ENCODE measurements around the gene ALG12. TPM values are rescaled to one million over a fixed set of nuclear protein-coding genes. Genes with fewer than 3 reads are reported as not detected.

The ALG12 gene
- total RNA-seq, 4 donors from 2014 or later = 10.1 to 24.4 (median 18.3) TPM

GRCh38 chr22:49866134-49866533, 52.1 kb downstream of the ALG12 start:
- H3K4me1 ChIP-seq = no peaks in the 10 kb centered on the region
- H3K9me3 ChIP-seq = peaks cover 7 to 21% of the 10 kb centered on the region in 2 donors
- in situ Hi-C loops (cut with MboI; ENCODE audit: low pct_ligation_motif_present in 1 of 4, low pct_unique_long_range_greater_than_20kb in 1 of 4, low sequenced_read_pairs in 3 of 4) (loop anchor here in 1 of 4 donors (25.0 kb wide), 1 partner anchor 96 kb away; the partner anchor contains the start of gene PIM3), intact Hi-C loops (cut with DNase I; ENCODE audit: low total_unique reads) (no loop called here)
- no peak for DNase-seq
- H3K27ac ChIP-seq = no peak overlapping the region
- no peak overlapping the region for H3K4me3 ChIP-seq
- WGBS, 2 donors (ENCODE audit: low coverage in 1 of 2) = 41 to 72% methylated on average over 2 of the region's 2 CpGs
- H3K27me3 ChIP-seq = no peaks in the 10 kb centered on the region
- H3K36me3 ChIP-seq = peaks cover 0 to 6% (median 0%) of the 10 kb centered on the region in 4 donors
- TF ChIP-seq POLR2A (IDR thresholded peaks at IDR 0.05) (no peak), EP300 (IDR thresholded peaks at IDR 0.05; ENCODE audit: low read depth) (no peak), POLR2AphosphoS5 (IDR thresholded peaks at IDR 0.05) (no peak)
- TF ChIP-seq, protein P1, sequence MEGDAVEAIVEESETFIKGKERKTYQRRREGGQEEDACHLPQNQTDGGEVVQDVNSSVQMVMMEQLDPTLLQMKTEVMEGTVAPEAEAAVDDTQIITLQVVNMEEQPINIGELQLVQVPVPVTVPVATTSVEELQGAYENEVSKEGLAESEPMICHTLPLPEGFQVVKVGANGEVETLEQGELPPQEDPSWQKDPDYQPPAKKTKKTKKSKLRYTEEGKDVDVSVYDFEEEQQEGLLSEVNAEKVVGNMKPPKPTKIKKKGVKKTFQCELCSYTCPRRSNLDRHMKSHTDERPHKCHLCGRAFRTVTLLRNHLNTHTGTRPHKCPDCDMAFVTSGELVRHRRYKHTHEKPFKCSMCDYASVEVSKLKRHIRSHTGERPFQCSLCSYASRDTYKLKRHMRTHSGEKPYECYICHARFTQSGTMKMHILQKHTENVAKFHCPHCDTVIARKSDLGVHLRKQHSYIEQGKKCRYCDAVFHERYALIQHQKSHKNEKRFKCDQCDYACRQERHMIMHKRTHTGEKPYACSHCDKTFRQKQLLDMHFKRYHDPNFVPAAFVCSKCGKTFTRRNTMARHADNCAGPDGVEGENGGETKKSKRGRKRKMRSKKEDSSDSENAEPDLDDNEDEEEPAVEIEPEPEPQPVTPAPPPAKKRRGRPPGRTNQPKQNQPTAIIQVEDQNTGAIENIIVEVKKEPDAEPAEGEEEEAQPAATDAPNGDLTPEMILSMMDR (IDR thresholded peaks at IDR 0.05) = no peak

DNA sequence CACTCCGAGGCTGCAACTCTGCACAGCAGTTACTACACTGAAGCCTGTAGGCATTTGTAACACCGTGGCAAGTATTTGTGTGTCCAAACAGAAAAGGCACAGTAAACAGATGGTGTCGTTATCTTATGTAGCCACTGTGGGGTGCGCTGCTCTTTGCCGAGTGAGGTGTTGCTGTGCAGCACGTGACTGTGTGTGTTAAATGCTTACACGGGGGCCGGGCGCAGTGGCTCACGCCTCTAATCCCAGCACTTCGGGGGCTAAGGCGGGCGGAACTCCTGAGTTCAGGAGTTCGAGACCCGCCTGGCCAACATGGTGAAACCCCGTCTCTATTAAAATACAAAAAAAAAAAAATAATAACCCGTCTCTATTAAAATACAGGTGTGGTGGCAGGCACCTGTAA, 53.1 kb downstream of the ALG12 start:
- in situ Hi-C loops (cut with MboI; ENCODE audit: low pct_ligation_motif_present in 1 of 4, low pct_unique_long_range_greater_than_20kb in 1 of 4, low sequenced_read_pairs in 3 of 4) = loop anchor here in 1 of 4 donors (25.0 kb wide), 1 partner anchor 97 kb away; the partner anchor contains the start of gene PIM3
- Histone ChIP-seq H3K36me3 (peaks cover 0 to 6% (median 0%) of the 10 kb centered on the region in 4 donors), H3K9me3 (peaks cover 7 to 21% of the 10 kb centered on the region in 2 donors), H3K27ac (no peak overlapping the region), H3K4me3 (no peak overlapping the region), H3K27me3 (no peaks in the 10 kb centered on the region), H3K4me1 (no peaks in the 10 kb centered on the region)
- TF ChIP-seq POLR2AphosphoS5 (IDR thresholded peaks at IDR 0.05) = no peak
- no peak for TF ChIP-seq POLR2A (IDR thresholded peaks at IDR 0.05)
- TF ChIP-seq EP300 (IDR thresholded peaks at IDR 0.05; ENCODE audit: low read depth) = no peak
- TF ChIP-seq, protein P1 (IDR thresholded peaks at IDR 0.05) = no peak
- 95 to 100% methylated on average over 1 to 17 of the region's 17 CpGs for WGBS, 2 donors (ENCODE audit: low coverage in 1 of 2)
- intact Hi-C loops (cut with DNase I; ENCODE audit: low total_unique reads) = no loop called here
- DNase-seq = peak; percentile 5

GRCh38 chr22:49863931-49864330, 54.3 kb downstream of the ALG12 start:
- no peak overlapping the region for H3K27ac ChIP-seq
- TF ChIP-seq EP300 (IDR thresholded peaks at IDR 0.05; ENCODE audit: low read depth) = no peak
- TF ChIP-seq POLR2A (IDR thresholded peaks at IDR 0.05) = no peak
- TF ChIP-seq, protein P1 (IDR thresholded peaks at IDR 0.05) = no peak
- TF ChIP-seq POLR2AphosphoS5 (IDR thresholded peaks at IDR 0.05) = no peak
- H3K4me1 ChIP-seq = no peaks in the 10 kb centered on the region
- no peak overlapping the region for H3K4me3 ChIP-seq
- 70 to 91% methylated on average over 1 to 6 of the region's 7 CpGs for WGBS, 2 donors (ENCODE audit: low coverage in 1 of 2)
- peak; percentile 4 for DNase-seq
- intact Hi-C loops (cut with DNase I; ENCODE audit: low total_unique reads) = no loop called here
- H3K9me3 ChIP-seq = peaks cover 7 to 21% of the 10 kb centered on the region in 2 donors
- in situ Hi-C loops (cut with MboI; ENCODE audit: low pct_ligation_motif_present in 1 of 4, low pct_unique_long_range_greater_than_20kb in 1 of 4, low sequenced_read_pairs in 3 of 4) = loop anchor here in 1 of 4 donors (25.0 kb wide), 1 partner anchor 98 kb away; the partner anchor contains the start of gene PIM3
- H3K36me3 ChIP-seq = peaks cover 0 to 6% (median 0%) of the 10 kb centered on the region in 4 donors
- no peaks in the 10 kb centered on the region for H3K27me3 ChIP-seq

DNA sequence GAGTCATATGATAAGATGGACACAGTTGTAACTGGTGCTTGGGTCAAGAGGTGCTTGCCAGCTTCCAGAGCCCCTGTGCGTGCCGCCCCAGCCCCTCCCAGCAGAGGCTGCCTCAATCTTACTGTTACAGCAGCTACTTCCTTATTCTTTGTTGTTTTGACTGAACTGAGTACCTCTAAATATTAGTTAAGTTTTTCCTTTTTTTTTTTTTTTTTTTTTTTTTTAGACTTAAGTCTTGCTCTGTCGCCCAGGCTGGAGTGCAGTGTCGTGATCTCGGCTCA, 55.8 kb downstream of the ALG12 start:
- no peak overlapping the region for H3K27ac ChIP-seq
- peaks cover 7 to 21% of the 10 kb centered on the region in 2 donors for H3K9me3 ChIP-seq
- peaks cover 0 to 6% (median 0%) of the 10 kb centered on the region in 4 donors for H3K36me3 ChIP-seq
- TF ChIP-seq POLR2AphosphoS5 (IDR thresholded peaks at IDR 0.05) (no peak), EP300 (IDR thresholded peaks at IDR 0.05; ENCODE audit: low read depth) (no peak), POLR2A (IDR thresholded peaks at IDR 0.05) (no peak)
- TF ChIP-seq, protein P1 (IDR thresholded peaks at IDR 0.05) = no peak
- H3K27me3 ChIP-seq = no peaks in the 10 kb centered on the region
- 90 to 97% methylated on average over 2 to 5 of the region's 5 CpGs for WGBS, 2 donors (ENCODE audit: low coverage in 1 of 2)
- intact Hi-C loops (cut with DNase I; ENCODE audit: low total_unique reads) (no loop called here), in situ Hi-C loops (cut with MboI; ENCODE audit: low pct_ligation_motif_present in 1 of 4, low pct_unique_long_range_greater_than_20kb in 1 of 4, low sequenced_read_pairs in 3 of 4) (loop anchor here in 1 of 4 donors (25.0 kb wide), 1 partner anchor 100 kb away; the partner anchor contains the start of gene PIM3)
- H3K4me1 ChIP-seq = no peaks in the 10 kb centered on the region
- no peak overlapping the region for H3K4me3 ChIP-seq
- no peak for DNase-seq
